Stimulated activated CD8-positive, alpha-beta memory T cell treated with anti-CD3 and anti-CD28 coated beads, Interleukin-4, amount 100 ng/mL, for 48 hours (primary cell): ENCODE results near the gene PITPNM3.

ENCODE experiments used
- DNase-seq: peaks from one replicate; pipeline ENCODE4 v3.0.0-alpha.2; 2020

Gene PITPNM3

DNA sequence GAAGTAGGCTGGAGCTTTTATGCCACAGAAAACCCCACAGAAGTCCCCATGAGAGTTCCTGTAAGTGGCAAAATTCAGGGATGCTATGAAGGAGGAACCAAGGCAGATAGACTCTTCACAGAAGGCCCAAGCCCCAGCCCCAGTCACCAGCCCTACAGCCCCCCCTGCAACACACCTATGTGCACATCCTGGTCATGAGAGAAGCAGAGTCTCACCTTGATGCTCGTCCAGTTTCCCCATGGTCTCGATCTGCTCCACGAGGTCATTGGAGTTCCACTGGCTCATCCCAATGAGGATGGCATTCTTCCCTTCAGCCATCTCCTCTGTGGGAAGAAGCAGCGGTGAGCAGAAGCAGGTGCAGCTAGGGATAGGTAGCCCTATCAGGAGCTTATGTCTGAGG, 31.2 kb downstream of the PITPNM3 start:
- no peak for DNase-seq

DNA sequence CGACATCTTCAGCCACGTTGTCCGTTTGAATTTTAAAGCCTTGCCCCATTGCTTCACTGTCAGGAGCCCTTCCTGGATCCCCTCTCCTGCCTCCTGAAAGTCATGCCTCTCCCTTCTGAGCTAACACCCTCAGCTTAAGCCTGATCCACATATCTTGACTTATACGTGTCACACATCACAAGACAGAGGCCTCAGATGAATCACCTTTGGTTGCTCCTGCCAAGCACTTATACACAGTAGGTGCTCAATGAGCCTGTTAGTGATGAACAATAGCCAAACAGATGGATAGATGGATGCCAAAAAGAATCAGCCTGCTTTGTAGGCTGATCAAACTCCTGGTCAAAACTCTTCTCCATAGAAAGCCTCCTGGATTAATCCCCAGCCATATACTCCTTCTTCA, 31.8 kb downstream of the PITPNM3 start:
- no peak for DNase-seq

DNA sequence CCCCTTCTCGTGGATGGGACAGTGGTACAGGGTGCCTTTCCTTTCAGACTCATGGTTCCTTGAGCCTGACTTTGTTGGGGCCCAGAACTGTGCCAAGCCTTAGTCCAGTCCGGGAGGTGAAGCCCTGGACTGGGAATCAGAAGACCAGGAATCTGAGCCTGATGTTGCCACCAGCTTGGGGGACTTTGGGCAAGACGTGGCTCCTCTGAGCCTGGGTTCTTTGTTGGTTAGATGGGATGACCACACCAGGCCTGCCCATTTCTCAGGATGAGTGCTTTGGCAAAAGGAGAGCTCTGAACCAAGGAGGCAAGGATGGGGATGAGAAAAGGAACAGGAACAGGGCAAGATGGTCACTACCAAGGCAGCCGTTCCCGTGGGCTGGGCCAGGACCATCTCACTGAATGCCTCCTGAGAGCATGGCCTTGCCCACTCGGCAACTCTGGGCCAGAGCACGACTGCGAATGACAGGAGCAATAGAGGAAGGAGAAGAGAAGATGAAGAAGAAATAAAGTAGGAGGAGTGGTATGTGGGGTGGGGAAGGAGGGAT, 32.5 kb downstream of the PITPNM3 start:
- DNase-seq: no peak

DNA sequence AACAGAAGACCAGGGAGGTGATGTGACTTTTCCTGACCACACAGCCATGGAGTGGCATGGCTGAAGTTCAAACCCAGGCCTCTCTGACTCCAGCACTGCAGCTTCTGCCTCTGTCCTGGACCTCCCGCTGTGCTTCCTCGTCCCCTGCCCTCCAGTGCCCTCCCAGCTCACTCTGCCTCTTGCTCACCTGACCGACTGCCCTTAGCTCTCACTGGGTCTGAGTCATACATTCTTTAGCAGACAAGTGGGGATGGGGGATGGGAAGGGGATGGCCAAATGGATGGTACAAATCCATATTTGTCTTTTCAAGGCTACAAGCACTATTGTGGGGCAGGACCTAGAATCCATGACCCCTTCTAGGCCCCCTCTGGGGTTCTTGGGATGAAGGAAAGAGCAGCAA, 33.0 kb downstream of the PITPNM3 start:
- no peak for DNase-seq

DNA sequence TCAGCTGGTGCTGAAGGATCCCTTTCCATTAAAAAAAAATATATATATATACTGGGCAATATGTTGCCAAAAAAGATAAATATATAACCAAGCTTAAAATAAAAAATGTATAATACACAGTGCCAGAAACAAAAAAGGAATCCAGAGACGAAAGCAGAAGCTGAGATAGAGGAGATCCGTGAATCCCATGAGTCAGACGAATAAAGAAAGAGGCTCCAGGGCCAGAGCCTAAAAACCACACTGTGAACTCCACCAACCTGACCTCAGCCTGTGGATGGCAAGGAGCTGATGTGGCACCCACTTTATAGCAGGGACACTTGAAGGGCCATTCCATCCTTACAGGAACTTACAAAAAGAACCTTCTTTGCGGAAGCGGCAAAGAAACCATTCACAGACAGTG, 34.8 kb downstream of the PITPNM3 start:
- no peak for DNase-seq

DNA sequence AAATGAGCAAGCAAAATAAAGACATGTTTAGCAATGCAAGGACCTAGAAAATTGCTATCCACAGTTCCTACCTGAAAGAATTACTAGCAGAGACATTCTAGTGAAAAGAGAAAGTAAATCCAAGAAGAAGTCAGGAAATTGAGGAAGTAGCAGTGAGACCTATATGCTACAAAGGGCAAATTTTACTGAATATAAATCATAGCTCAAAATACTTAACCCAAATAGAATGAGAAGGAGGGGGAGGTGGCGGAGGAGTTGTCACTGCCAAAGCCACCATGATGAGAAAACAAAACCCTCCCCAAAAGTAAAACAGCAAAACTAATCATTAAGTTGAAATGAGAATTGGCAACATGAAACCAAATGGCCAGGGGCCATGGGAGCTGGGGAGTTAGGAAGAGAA, 39.3 kb downstream of the PITPNM3 start:
- DNase-seq: no peak

DNA sequence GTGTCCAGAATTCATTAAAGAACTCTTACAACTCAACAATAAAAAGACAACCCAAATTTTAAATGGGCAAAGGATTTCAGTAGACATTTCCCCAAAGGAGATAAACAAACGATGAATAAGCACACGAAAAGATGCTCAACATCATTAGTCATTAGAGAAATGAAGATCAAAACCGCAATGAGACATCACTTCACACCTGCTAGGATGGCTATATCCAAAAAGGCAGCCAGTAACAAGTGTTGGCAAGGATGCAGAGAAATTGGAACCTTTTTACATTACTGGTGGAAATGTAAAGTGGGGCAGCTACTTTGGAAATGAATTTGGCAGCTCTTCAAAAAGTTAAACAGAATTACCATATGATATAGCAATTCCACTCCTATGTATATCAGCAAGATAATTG, 42.0 kb downstream of the PITPNM3 start:
- DNase-seq: no peak

DNA sequence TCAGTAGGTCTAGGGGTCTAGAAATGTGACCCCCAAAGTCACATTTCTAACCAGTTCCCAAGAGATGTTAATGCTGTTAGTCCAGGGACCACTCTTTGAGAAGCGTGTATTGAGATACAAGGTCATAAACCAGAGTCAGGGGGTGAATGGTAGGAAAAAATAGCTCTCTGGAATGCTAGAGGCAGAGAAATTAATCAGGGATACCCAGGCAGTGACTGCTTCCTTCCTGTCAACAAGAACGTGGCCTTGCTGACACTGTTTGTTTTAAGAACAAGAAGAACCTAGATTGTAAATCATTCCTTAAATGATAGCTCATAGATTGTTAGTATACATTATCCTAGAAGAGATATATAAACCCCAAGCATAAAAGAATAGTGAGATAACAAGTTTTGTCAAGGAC, 43.8 kb downstream of the PITPNM3 start:
- DNase-seq: no peak

DNA sequence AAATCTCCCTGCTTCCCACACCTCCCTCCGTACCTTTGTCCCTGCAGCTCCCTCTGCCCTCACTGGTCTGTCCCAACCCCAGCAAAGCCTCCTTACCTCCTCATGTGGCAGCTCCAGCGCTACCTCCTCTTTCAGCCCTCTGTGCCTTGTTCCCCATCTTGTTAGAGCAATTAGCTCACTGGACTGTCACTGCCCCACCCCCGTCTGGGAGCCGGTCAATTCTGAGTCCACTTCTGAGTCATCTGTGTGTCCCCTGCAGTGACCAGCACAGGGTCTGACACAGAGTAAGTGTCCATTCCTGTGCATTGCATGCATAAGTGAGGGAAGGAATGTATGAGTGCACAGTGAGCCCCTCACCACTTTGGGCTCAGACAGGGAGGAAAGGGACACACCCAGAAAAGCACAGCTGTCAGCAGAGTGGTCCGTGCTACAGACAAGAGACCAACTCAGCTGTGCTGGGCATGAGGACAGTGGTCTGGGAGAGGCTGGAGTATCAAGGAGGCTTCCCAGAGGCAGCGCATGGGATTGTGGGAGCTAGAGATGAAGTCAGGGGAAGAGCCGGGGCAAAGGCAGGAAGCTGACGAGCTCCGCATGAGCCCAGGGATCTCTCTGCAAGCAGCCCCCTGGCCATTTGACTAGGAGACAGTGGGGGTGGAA, 45.9 kb downstream of the PITPNM3 start:
- DNase-seq: no peak

DNA sequence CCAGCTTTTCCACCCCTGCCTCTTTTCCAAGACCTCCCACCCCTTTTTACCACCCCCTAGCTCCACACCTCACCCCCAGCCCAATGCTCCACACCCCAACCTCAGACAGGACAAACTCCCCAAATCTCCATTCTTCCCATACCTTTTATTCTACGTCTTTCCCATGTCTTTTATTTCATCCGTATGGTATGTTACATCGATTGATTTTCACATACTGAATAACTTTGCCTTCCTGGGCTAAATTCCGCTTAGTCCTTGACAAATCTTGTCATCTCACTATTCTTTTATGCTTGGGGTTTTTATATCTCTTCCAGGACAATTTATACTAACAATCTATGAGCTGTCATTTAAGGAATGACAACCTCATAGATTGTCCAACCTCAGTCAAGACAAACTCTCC, 46.4 kb downstream of the PITPNM3 start:
- DNase-seq: no peak

DNA sequence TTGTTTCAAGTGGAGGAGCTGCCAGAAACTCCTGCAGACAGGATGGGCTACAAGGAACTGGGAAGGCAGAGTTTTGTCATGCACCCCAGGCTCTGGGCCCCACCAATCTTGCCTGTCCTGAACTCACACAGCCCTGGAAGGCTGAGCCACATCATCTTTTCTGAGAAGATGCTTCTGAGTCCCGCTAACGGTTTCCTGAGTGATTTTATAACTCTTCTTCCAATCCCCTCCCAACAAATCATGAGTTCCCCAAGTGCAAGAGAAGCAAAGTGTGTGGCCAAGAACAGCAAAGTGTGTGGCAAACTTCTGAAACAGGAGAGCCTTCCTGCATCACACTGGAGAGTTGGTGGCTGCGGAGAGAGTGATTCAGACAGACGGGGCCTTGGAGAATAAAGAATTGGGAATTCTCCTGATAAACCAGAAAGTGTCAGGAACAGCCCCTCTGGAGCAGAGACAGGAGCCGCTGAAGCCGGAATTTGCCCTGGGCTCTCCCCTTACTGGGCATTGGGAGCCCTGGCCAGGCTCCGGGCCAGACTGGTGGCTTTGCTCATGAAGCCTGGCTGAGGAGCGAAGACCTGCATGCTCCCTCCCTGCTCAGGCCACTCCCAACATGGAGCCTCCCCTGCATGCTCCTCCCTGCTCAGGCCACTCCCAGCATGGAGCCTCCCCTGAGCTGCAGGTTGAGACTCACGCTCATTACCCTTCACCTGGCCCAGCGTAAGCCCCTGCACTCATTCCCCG, 47.2 kb downstream of the PITPNM3 start:
- DNase-seq: no peak

DNA sequence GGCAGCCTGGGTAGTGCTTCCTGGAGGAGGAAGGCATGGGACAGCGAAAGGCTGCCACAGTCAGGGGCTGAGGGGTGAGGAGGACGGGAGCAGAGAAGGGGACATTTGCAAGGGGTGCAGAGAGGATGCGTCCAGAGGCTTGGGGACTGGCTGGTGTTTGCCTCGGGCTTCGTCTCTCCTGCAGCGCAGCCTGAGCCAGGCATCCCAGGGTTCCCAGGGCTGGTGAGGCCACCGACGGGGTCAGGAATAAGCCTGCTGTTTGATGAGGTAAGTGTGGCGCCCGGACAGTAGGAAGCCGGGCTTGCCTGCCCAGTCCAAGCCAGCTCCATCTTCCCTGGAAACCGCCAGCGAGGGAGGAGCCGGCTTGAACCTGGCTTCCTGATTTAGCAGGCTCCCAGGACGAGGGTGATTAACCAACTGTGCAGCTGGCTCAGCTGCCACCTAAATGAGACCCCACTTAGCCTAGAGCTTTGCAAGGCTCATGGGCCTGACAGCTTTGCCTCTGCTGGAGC, 47.8 kb downstream of the PITPNM3 start:
- DNase-seq: no peak

DNA sequence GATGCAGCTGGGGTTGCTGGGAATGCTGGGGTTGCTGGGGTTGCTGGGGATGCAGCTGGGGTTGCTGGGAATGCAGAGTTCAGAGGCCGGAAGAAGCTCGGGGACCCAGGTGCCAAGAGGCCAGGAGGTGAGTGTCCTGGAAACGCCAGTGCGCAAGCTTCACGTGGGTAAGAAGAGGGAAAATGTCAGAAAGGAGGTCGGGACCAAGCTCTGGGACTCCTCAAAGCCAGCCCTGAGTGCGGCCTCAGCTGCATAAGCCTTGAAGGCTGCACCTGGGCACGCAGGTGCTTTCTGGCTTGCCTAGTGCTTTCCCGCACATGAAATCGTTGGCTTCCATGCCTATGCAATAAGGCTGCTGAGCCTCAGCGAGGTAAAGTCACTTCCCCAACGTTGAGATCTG, 48.3 kb downstream of the PITPNM3 start:
- DNase-seq: no peak

DNA sequence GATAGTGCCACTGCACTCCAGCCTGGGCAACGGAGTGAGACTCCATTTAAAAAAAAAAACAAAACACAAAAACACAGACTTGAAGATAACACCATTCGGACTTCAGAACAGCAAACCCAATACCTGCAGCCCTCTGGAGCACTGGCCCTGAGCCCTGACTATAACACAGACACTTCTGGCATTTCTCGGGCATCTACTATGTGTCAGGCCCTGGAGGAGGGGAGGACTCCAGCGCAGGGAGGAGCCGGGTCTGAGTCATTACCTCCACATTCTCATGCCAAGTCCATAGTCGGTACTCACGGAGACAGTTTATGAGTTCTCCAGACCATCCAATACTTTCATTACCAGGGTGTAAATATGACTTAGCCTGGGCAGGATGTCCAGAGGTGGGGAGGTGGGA, 48.8 kb downstream of the PITPNM3 start:
- no peak for DNase-seq

DNA sequence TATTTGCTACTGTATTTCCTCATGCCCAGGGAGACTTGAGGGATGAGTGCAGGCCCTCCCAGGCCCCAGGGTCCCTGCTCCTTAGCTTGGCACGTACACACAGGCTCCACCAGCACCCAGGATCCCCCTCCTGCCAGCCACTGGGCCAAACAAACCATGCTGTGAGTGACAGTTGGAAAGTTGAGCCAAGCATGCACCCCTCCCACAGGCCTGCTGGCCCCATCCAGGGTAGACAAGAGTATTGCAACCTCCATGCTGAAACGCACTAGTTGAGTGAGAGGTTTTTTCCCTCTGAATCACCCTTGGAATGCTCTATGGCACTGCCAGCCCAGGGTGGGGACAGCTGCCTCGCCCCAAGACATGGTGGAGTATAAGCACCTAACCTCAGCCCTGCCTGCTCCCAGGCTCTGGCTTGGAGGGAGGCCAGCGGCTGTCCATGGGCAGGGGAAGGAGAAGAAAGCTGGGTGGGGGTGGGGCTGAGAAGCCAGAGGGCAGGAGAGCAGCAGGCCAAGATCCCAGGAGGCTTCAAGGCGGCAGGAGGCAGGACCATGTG, 49.6 kb downstream of the PITPNM3 start:
- DNase-seq: no peak

DNA sequence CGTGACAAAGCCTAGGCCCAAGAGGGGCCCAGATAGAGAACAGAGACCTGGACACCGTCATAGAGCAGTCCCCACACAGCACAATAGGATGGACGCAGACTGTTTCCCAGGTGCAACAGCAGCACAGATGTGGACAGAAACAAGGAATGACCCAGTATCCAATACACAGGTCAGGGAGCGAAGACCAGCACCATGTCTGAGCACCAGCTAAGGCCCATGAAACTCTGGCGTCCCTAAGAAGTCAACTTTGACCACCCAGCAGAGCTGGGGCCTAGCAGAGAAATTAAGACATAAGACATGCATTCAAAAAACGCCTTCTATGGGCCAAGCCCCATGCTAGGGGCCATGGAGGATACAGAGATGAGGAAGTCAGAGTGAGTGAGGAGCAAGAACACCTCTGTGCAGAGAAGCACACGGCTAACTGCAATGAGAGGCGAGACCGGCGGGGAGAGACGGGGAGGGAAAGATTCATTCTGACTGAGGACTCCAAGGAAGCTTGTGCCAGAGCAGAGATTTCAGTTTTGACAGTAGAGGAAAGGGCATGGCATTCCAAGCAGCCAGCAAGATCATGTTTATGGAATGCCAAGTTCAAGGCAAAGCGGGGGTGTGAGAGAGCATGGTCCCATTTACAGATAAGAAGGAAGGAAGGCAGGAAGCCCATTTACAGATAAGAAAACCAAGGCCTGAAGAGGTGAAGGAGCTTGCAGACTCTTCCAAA, 50.8 kb downstream of the PITPNM3 start:
- no peak for DNase-seq

DNA sequence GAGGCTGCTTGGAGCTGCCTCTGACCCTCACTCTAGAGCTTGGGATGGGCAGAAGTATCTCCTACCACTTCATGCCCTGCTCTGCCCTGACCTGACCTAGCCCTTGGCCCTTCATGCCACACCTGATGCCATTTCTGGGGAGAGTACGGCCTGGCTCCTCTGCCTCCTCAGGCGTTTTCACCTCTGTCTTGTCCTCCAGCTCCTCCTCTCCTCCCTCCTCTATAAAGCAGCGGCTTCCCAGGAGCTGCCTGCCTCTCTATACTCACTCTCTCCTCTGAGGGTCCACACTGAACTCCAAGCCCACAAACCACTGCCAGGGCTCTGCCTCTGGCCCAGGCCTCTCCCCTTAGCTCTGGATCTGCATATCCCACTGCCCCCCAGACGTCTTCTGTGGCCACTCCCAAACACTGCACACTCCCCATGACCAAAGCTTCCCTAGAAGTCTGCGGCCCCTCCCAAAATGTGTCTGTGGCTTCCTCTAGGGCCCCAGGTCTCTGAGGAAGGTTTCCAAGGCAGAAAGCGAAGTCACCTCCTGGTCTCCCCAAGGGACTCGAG, 52.6 kb downstream of the PITPNM3 start:
- DNase-seq: no peak

DNA sequence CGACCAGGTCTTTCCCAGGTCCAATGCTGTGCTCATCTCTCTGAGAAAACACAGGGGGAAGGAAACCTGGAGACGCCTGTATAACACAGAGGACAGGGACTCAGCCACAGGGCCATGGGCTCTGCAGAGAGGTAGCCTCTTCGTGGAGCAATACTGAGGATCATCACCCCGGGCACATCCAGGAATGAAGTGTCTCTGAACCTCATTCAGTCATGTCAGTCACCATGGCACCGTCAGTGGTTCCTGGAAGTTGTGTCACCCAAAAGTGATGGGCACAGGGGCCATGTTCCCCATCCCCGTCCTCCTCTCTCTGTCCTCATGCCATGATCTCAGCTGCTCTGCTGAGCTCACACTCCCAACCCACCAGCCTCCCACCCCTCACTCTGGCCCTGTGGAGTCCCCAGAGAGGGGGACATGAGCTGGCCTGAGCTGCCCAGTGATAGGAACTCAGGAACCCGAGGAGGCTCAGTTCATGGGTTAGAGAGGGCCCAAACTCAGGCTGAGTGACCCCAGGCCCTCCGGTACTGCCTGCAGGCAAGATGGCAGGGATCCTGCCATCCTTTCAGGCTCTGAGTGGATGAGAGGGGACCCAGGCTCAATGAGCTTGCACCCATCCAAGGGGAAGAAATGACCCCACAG, 53.4 kb downstream of the PITPNM3 start:
- DNase-seq: no peak

DNA sequence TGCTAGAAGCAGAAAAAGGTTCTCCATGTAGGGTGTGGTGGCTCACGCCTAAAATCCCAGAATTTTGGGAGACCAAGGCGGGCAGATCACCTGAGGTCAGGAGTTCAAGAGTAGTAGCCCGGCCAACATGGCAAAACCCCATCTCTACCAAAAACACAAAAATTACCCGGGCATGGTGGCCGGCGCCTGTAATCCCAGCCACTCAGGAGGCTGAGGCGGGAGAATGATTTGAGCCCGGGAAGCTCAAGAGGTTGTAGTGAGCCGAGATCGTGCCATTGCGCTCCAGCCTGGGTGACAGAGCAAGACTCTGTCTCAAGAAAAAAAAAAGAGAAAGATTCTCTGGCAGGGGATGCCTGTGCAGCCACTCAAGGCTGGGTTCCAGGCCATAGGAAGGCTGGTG, 54.2 kb downstream of the PITPNM3 start:
- no peak for DNase-seq

DNA sequence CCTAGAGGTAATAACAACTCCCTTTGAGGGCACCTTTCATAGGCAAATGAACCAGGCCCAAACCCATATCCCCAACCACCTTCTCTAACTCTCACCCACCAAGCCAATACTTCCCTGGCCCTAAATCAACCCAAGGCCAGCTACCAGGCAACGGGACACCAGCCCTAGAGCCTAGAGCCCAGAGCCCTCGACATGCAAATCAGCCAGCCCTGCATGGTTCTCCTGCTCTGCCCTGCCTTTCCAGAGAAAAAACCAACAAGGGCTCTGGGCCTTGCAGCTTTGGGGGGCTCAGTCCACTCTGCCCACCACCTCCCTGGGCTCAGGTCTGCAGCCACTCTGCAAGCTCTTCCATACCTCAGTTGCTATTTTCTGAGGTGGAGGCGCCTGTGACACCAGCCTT, 55.0 kb downstream of the PITPNM3 start:
- no peak for DNase-seq

DNA sequence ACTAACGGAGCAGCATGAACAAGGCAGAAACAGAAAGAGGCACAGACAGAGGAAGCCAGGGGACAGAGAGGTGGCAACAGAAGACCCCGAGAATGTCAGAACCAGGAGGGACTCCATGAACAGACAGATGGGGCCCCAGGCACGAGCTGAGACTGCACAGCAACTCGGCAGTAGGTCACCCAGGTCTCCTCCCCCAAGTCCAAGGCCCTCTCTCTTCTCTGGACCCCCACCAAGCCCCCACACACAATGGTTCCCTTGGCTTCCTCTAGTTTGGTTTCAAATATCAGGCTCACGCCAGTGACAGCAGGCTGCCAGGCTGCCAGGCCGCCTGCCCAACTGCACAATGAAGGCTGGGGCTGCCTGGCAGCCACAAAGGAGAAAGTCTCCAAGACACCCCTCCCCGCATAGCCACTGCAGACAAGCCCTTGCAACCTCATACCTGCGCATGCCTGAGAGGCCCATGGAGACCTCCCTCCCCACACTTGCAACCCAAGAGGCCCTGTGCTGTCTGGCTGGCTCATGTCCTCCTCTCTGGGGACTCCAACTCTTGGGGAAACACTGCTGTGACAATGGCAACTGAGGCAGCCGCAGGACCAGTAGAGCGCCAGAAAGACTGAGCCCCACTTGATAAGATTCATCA, 57.3 kb downstream of the PITPNM3 start:
- DNase-seq: no peak

DNA sequence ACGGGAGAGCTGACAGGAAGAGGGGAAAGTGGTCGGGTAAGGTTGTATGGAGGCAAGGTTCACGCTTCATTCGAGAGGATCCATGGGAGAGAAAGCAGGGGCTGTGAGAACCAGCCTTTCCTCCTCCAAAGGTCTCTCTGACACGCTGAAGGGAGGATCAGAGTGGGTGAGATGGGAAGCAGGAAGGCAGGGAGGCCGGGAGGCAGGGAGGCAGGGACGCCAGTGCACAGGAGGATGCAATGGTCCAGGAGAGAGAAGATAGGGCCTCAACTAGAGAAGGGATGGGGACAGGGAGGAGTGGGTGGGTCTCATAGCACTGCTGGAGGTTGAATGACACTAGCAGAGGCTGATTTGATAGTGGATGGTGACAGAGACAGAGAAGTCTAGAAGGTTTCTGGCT, 58.0 kb downstream of the PITPNM3 start:
- DNase-seq: no peak
